GM21423 (cell line): ENCODE data around the gene HIBADH.
"Not testable (repeated sequence)": the region's sequence is repeated elsewhere in the genome, so short reads cannot be mapped to it uniquely, and the experiment has no call there.

Experiments
- ATAC-seq: cut with Tn5 transposase; IDR thresholded peaks from one replicate; pipeline ENCODE4 v1.9.1; 2021; ENCODE audit warnings: mild to moderate bottlenecking, moderate library complexity; ENCODE audit not compliant: unreplicated experiment

HIBADH gene

GRCh38 chr7:27639048-27639447 lies 23.6 kb downstream of the HIBADH start:
- not testable (repeated sequence) for ATAC-seq

GRCh38 chr7:27636326-27637006 lies 26.2 kb downstream of the HIBADH start:
- no peak for ATAC-seq

GRCh38 chr7:27635728-27636127 lies 27.0 kb downstream of the HIBADH start:
- ATAC-seq, result no peak

- ATAC-seq, result no peak
These were observed 27.8 kb downstream of the HIBADH start for GRCh38 chr7:27634671-27635493.

- no peak for ATAC-seq
These were observed 29.6 kb downstream of the HIBADH start for GRCh38 chr7:27633062-27633461.

GRCh38 chr7:27631391-27631790 lies 31.3 kb downstream of the HIBADH start:
- ATAC-seq, result no peak

- ATAC-seq, result no peak
These were observed 35.5 kb downstream of the HIBADH start for GRCh38 chr7:27627146-27627545.

GRCh38 chr7:27619492-27619891 lies 43.2 kb downstream of the HIBADH start:
- ATAC-seq, result no peak

- no peak for ATAC-seq
These were observed 44.9 kb downstream of the HIBADH start for GRCh38 chr7:27617651-27618381.

GRCh38 chr7:27616914-27617548 lies 45.7 kb downstream of the HIBADH start:
- ATAC-seq, result no peak

- ATAC-seq, result no peak
These were observed 46.5 kb downstream of the HIBADH start for GRCh38 chr7:27616186-27616491.

GRCh38 chr7:27615420-27616185 lies 47.1 kb downstream of the HIBADH start:
- ATAC-seq, result no peak

GRCh38 chr7:27614095-27614494 lies 48.6 kb downstream of the HIBADH start:
- ATAC-seq, result no peak

- ATAC-seq, result no peak
These were observed 51.6 kb downstream of the HIBADH start for GRCh38 chr7:27611059-27611458.

- no peak for ATAC-seq
These were observed 53.7 kb downstream of the HIBADH start for GRCh38 chr7:27608776-27609495.

GRCh38 chr7:27607210-27607606 lies 55.5 kb downstream of the HIBADH start:
- no peak for ATAC-seq

GRCh38 chr7:27606270-27607209 lies 56.1 kb downstream of the HIBADH start:
- ATAC-seq, result no peak

GRCh38 chr7:27605689-27606269 lies 56.9 kb downstream of the HIBADH start:
- ATAC-seq, result no peak
